MM.1S (cell line): ENCODE results near the gene ADAMTS19.
"Not testable (repeated sequence)": the region's sequence is repeated elsewhere in the genome, so short reads cannot be mapped to it uniquely, and the experiment has no call there.

Experiments used
- DNase-seq: peaks from one replicate; pipeline ENCODE4 v3.0.0-alpha.2; 2015
- H2AFZ ChIP-seq: fragments of 300-600 bp; sonication (generic); 2 replicates; pipeline ENCODE4 v1.6.0; 2016; ENCODE audit warnings: antibody characterized with exemption, low read length
- H3F3A ChIP-seq: fragments of 300-600 bp; sonication (generic); 2 replicates; pipeline ENCODE4 v1.6.1; 2016; ENCODE audit warnings: mild to moderate bottlenecking, antibody characterized with exemption, low read length, moderate library complexity, mixed read lengths; ENCODE audit not compliant: insufficient read depth
- H3K27ac ChIP-seq: fragments of 300-600 bp; sonication (generic); 2 replicates; pipeline ENCODE4 v1.5.1; 2016; ENCODE audit warnings: mild to moderate bottlenecking, low read length
- H3K27me3 ChIP-seq: fragments of 300-600 bp; sonication (generic); replicated peaks from 2 replicates; pipeline ENCODE4 v1.6.0; 2016; ENCODE audit warnings: low read length; ENCODE audit not compliant: insufficient read depth
- H3K36me3 ChIP-seq: fragments of 300-600 bp; sonication (generic); replicated peaks from 2 replicates; pipeline ENCODE4 v1.6.1; 2016; ENCODE audit warnings: mild to moderate bottlenecking, low read length, mixed read lengths; ENCODE audit not compliant: insufficient read depth
- H3K4me1 ChIP-seq: fragments of 300-600 bp; sonication (generic); 2 replicates; pipeline ENCODE4 v1.6.1; 2016; ENCODE audit warnings: low read length, mixed read lengths
- H3K4me2 ChIP-seq: fragments of 300-600 bp; sonication (generic); 2 replicates; pipeline ENCODE4 v1.6.0; 2016; ENCODE audit warnings: low read depth, low read length
- H3K4me3 ChIP-seq: fragments of 300-600 bp; sonication (generic); 2 replicates; pipeline ENCODE4 v1.5.1; 2016; ENCODE audit warnings: low read length, mixed read lengths
- H3K79me2 ChIP-seq: fragments of 300-600 bp; sonication (generic); 2 replicates; pipeline ENCODE4 v1.6.1; 2016; ENCODE audit warnings: mixed run types, low read length, mixed read lengths
- H3K9ac ChIP-seq: fragments of 300-600 bp; sonication (generic); 2 replicates; pipeline ENCODE4 v1.6.1; 2016; ENCODE audit warnings: low read length, mixed read lengths
- H3K9me2 ChIP-seq: fragments of 300-600 bp; sonication (generic); replicated peaks from 2 replicates; pipeline ENCODE4 v1.6.1; 2016; ENCODE audit warnings: mild to moderate bottlenecking, low read length, mixed read lengths; ENCODE audit not compliant: insufficient read depth
- H3K9me3 ChIP-seq: fragments of 300-600 bp; sonication (generic); replicated peaks from 2 replicates; pipeline ENCODE4 v1.6.1; 2016; ENCODE audit warnings: mild to moderate bottlenecking, low read length, mixed read lengths; ENCODE audit not compliant: insufficient read depth
- H4K20me1 ChIP-seq: fragments of 300-600 bp; sonication (generic); 2 replicates; pipeline ENCODE4 v1.6.1; 2016; ENCODE audit warnings: mild to moderate bottlenecking, low read length, moderate library complexity, mixed read lengths; ENCODE audit not compliant: insufficient read depth
- CTCF ChIP-seq: fragments of 300-600 bp; sonication (generic); IDR thresholded peaks from 2 replicates; pipeline ENCODE4 v1.5.1; 2016; ENCODE audit warnings: antibody characterized with exemption, low read length, mixed read lengths
- EZH2 ChIP-seq: fragments of 300-600 bp; sonication (generic); optimal IDR thresholded peaks from 2 replicates; pipeline ENCODE3; 2017; ENCODE audit warnings: low read depth, mild to moderate bottlenecking, antibody characterized with exemption, low read length, mixed read lengths
- EZH2phosphoT487 ChIP-seq: fragments of 300-600 bp; sonication (generic); IDR thresholded peaks from 2 replicates; pipeline ENCODE4 v1.6.1; 2018; ENCODE audit warnings: antibody characterized with exemption, low read length

Gene ADAMTS19

GRCh38 chr5:129426071-129426470 is 34.0 kb upstream of the ADAMTS19 start:
- no peaks in the 10 kb centered on the region for H3K9me2 ChIP-seq
- H3K9ac ChIP-seq, result no peak overlapping the region
- no peaks in the 10 kb centered on the region for H3K79me2 ChIP-seq
- H3K9me3 ChIP-seq, result no peaks in the 10 kb centered on the region; the same call in 1 of the 2 replicates
- no peaks in the 10 kb centered on the region for H3K4me1 ChIP-seq
- no peak overlapping the region for H3K4me3 ChIP-seq
- no peak for DNase-seq
- no peak overlapping the region for H3K27ac ChIP-seq
- no peak overlapping the region for H2AFZ ChIP-seq
- TF ChIP-seq EZH2phosphoT487, result no peak
- TF ChIP-seq CTCF, result no peak
- no peak for TF ChIP-seq EZH2
- no peaks in the 10 kb centered on the region for H3K27me3 ChIP-seq
- H3K4me2 ChIP-seq, result no peak overlapping the region
- H3F3A ChIP-seq, result no peaks in the 10 kb centered on the region
- H3K36me3 ChIP-seq, result no peaks in the 10 kb centered on the region
- no peaks in the 10 kb centered on the region for H4K20me1 ChIP-seq

- H3K9me3 ChIP-seq, H3K27ac ChIP-seq, H3K4me2 ChIP-seq, DNase-seq, H3K9ac ChIP-seq, H3K27me3 ChIP-seq, H3K79me2 ChIP-seq, H3K4me1 ChIP-seq, H2AFZ ChIP-seq, H3F3A ChIP-seq, H3K9me2 ChIP-seq, H3K4me3 ChIP-seq, H4K20me1 ChIP-seq, H3K36me3 ChIP-seq: not testable (repeated sequence)
These were observed 31.5 kb upstream of the ADAMTS19 start for GRCh38 chr5:129428636-129429035.

GRCh38 chr5:129431406-129431805 is 28.7 kb upstream of the ADAMTS19 start:
- no peaks in the 10 kb centered on the region for H3F3A ChIP-seq
- H3K4me2 ChIP-seq, result no peak overlapping the region
- no peaks in the 10 kb centered on the region; the same call in 1 of the 2 replicates for H3K9me3 ChIP-seq
- no peaks in the 10 kb centered on the region for H3K9me2 ChIP-seq
- no peak for TF ChIP-seq EZH2
- no peak for TF ChIP-seq EZH2phosphoT487
- TF ChIP-seq CTCF, result no peak
- no peak for DNase-seq
- no peaks in the 10 kb centered on the region for H3K27me3 ChIP-seq
- no peak overlapping the region for H2AFZ ChIP-seq
- H4K20me1 ChIP-seq, result no peaks in the 10 kb centered on the region
- H3K36me3 ChIP-seq, result no peaks in the 10 kb centered on the region
- H3K27ac ChIP-seq, result no peak overlapping the region
- no peaks in the 10 kb centered on the region for H3K4me1 ChIP-seq
- no peak overlapping the region for H3K4me3 ChIP-seq
- no peaks in the 10 kb centered on the region for H3K79me2 ChIP-seq
- no peak overlapping the region for H3K9ac ChIP-seq

- Histone ChIP-seq H4K20me1 (no peaks in the 10 kb centered on the region), H3K9ac (no peak overlapping the region), H3K4me1 (no peaks in the 10 kb centered on the region), H3K79me2 (no peaks in the 10 kb centered on the region), H3K27me3 (no peaks in the 10 kb centered on the region), H3K9me3 (no peaks in the 10 kb centered on the region), H3K4me3 (no peak overlapping the region), H3K4me2 (no peak overlapping the region), H2AFZ (no peak overlapping the region), H3F3A (no peaks in the 10 kb centered on the region), H3K36me3 (no peaks in the 10 kb centered on the region), H3K27ac (no peak overlapping the region), H3K9me2 (no peaks in the 10 kb centered on the region)
- no peak for DNase-seq
- TF ChIP-seq CTCF (no peak), EZH2 (no peak), EZH2phosphoT487 (no peak)
These were observed 21.8 kb upstream of the ADAMTS19 start for GRCh38 chr5:129438322-129438721.
